GM23338 (cell line): ENCODE measurements around the gene MTMR3. TPM values are rescaled to one million over a fixed set of nuclear protein-coding genes. Genes with fewer than 3 reads are reported as not detected.

Experiments used
- ATAC-seq: fragments of 200-7000 bp; cut with Tn5 transposase; 3 replicates; pipeline ENCODE4 v1.9.1; 2020
- DNase-seq: peaks from one replicate; pipeline ENCODE4 v3.0.0-alpha.2; 2015; ENCODE audit warnings: low spot score
- H2AFZ ChIP-seq: fragments of 200-600 bp; sonication (generic); 2 replicates; pipeline ENCODE4 v1.8.0; 2016; ENCODE audit warnings: antibody characterized with exemption, mild to moderate bottlenecking, moderate library complexity
- H3F3A ChIP-seq: fragments of 200-600 bp; sonication (generic); replicated peaks from 2 replicates; pipeline ENCODE4 v1.8.0; 2017; ENCODE audit warnings: antibody characterized with exemption, mixed run types, low read depth
- H3K27ac ChIP-seq: fragments of 200-600 bp; sonication (generic); 2 replicates; pipeline ENCODE4 v1.6.1; 2016; ENCODE audit warnings: low read depth
- H3K27me3 ChIP-seq: fragments of 200-600 bp; sonication (generic); 2 replicates; pipeline ENCODE4 v1.8.0; 2016; ENCODE audit warnings: mild to moderate bottlenecking, mixed run types, moderate library complexity; ENCODE audit not compliant: insufficient read depth
- H3K36me3 ChIP-seq: fragments of 200-600 bp; sonication (generic); 2 replicates; pipeline ENCODE4 v1.8.0; 2016; ENCODE audit warnings: mild to moderate bottlenecking; ENCODE audit not compliant: insufficient read depth
- H3K4me1 ChIP-seq: fragments of 200-600 bp; sonication (generic); 2 replicates; pipeline ENCODE4 v1.8.0; 2016; ENCODE audit warnings: mild to moderate bottlenecking, moderate library complexity; ENCODE audit not compliant: insufficient read depth
- H3K4me2 ChIP-seq: fragments of 200-600 bp; sonication (generic); 2 replicates; pipeline ENCODE4 v1.7.1; 2017; ENCODE audit warnings: mixed run types
- H3K4me3 ChIP-seq: fragments of 200-600 bp; sonication (generic); 2 replicates; pipeline ENCODE4 v1.6.1; 2016; ENCODE audit warnings: mixed run types
- H3K79me2 ChIP-seq: fragments of 200-600 bp; sonication (generic); replicated peaks from 2 replicates; pipeline ENCODE4 v1.8.0; 2017; ENCODE audit warnings: mild to moderate bottlenecking; ENCODE audit not compliant: insufficient read depth
- H3K9me2 ChIP-seq: fragments of 200-600 bp; sonication (generic); 2 replicates; pipeline ENCODE4 v1.8.0; 2017; ENCODE audit not compliant: insufficient read depth
- H4K20me1 ChIP-seq: fragments of 200-600 bp; sonication (generic); replicated peaks from 2 replicates; pipeline ENCODE4 v1.8.0; 2017; ENCODE audit warnings: mild to moderate bottlenecking; ENCODE audit not compliant: insufficient read depth
- H3K27ac Mint-ChIP-seq: 2 replicates; pipeline ENCODE4 v1.8.0; 2020; ENCODE audit warnings: inconsistent platforms, mild to moderate bottlenecking, moderate library complexity, mixed read lengths
- H3K27me3 Mint-ChIP-seq: 3 replicates; pipeline ENCODE4 v1.8.0; 2022; ENCODE audit warnings: low read depth, mild to moderate bottlenecking, moderate library complexity, mixed read lengths, inconsistent platforms; ENCODE audit not compliant: insufficient read depth, poor library complexity
- H3K36me3 Mint-ChIP-seq: 3 replicates; pipeline ENCODE4 v1.8.0; 2021; ENCODE audit warnings: low read depth, mild to moderate bottlenecking, inconsistent platforms, moderate library complexity, mixed read lengths
- H3K4me1 Mint-ChIP-seq: 3 replicates; pipeline ENCODE4 v1.8.0; 2020; ENCODE audit warnings: mild to moderate bottlenecking, inconsistent platforms, mixed read lengths
- H3K4me3 Mint-ChIP-seq: 3 replicates; pipeline ENCODE4 v1.8.0; 2021; ENCODE audit warnings: moderate library complexity, mild to moderate bottlenecking, inconsistent platforms, mixed read lengths
- H3K9me3 Mint-ChIP-seq: 3 replicates; pipeline ENCODE4 v1.8.0; 2020; ENCODE audit warnings: moderate library complexity, mild to moderate bottlenecking, inconsistent platforms, mixed read lengths
- EZH2 ChIP-seq: fragments of 200-600 bp; sonication (generic); IDR thresholded peaks from one replicate; pipeline ENCODE4 v1.8.0; 2017; ENCODE audit warnings: antibody characterized with exemption, mild to moderate bottlenecking, low read depth; ENCODE audit not compliant: unreplicated experiment
- EZH2phosphoT487 ChIP-seq: fragments of 200-600 bp; sonication (generic); IDR thresholded peaks from one replicate; pipeline ENCODE4 v1.8.1; 2018; ENCODE audit warnings: antibody characterized with exemption; ENCODE audit not compliant: unreplicated experiment
- JUNB ChIP-seq: IDR thresholded peaks from one replicate; pipeline ENCODE4 v1.6.1; 2016; ENCODE audit warnings: antibody characterized with exemption; ENCODE audit not compliant: unreplicated experiment
- ZNF114 ChIP-seq: fragments of 250-450 bp; sonication (Bioruptor Pico); IDR thresholded peaks from 2 replicates; pipeline ENCODE4 v1.5.0; 2020; ENCODE audit warnings: mild to moderate bottlenecking, moderate library complexity
- ZNF331 ChIP-seq: fragments of 250-450 bp; sonication (Bioruptor Pico); IDR thresholded peaks from 2 replicates; pipeline ENCODE4 v1.5.0; 2020; ENCODE audit warnings: low read depth, mild to moderate bottlenecking, moderate library complexity
- polyA plus RNA-seq: library from polyadenylated mRNA; unstranded; fragments of >200 nt; fragmentation: Nextera tagmentation; extraction: Ambion mirVana; gene quantifications from 2 replicates; pipeline ENCODE4 v1.2.1, GENCODE V29; 2016
- total RNA-seq: library from RNA; depleted of rRNA; stranded (reverse); fragments of >200 nt; shearing (Covaris generic); gene quantifications from 2 replicates; pipeline ENCODE4 v1.2.3, GENCODE V29; 2014
- TF ChIP-seq, protein P1 (sequence below): fragments of 250-450 bp; sonication (Bioruptor Pico); IDR thresholded peaks from 2 replicates; pipeline ENCODE4 v1.5.0; 2020; ENCODE audit warnings: mild to moderate bottlenecking, moderate library complexity
- TF ChIP-seq, protein P2 (sequence below): IDR thresholded peaks from one replicate; pipeline ENCODE4 v1.6.1; 2018; ENCODE audit warnings: antibody characterized with exemption; ENCODE audit not compliant: unreplicated experiment
- TF ChIP-seq, protein P3 (sequence below), 2 experiments: fragments of 200-600 bp in 1 of 2; sonication (generic) in 1 of 2; conservative IDR thresholded peaks; 2 replicates each; pipeline versions ENCODE4 v1.5.1 to v1.6.1; 2016 to 2017; ENCODE audit warnings: antibody characterized with exemption in 2 of 2, low read depth in 2 of 2, mild to moderate bottlenecking in 2 of 2, moderate library complexity in 1 of 2

MTMR3 gene
- total and polyA plus RNA-seq, 2 experiments from 2014 or later = 5.2 to 27.4 TPM

DNA sequence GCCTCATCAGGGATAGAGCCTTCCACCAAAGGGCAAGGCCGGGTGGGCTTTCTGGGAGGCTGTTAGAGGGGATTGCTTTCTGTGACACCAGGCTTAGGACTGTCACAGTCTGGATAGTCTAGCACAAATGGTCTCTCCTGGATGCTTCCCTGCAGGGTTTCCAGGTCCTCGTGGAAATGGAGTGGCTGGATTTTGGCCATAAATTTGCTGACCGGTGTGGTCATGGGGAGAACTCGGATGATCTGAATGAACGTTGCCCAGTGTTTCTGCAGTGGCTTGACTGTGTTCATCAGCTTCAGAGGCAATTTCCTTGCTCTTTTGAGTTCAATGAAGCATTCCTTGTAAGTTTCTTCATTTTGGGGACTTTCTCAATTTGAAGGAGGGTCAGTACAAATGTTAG lies 130.2 kb downstream of the MTMR3 start (continued):
- TF ChIP-seq, protein P1, sequence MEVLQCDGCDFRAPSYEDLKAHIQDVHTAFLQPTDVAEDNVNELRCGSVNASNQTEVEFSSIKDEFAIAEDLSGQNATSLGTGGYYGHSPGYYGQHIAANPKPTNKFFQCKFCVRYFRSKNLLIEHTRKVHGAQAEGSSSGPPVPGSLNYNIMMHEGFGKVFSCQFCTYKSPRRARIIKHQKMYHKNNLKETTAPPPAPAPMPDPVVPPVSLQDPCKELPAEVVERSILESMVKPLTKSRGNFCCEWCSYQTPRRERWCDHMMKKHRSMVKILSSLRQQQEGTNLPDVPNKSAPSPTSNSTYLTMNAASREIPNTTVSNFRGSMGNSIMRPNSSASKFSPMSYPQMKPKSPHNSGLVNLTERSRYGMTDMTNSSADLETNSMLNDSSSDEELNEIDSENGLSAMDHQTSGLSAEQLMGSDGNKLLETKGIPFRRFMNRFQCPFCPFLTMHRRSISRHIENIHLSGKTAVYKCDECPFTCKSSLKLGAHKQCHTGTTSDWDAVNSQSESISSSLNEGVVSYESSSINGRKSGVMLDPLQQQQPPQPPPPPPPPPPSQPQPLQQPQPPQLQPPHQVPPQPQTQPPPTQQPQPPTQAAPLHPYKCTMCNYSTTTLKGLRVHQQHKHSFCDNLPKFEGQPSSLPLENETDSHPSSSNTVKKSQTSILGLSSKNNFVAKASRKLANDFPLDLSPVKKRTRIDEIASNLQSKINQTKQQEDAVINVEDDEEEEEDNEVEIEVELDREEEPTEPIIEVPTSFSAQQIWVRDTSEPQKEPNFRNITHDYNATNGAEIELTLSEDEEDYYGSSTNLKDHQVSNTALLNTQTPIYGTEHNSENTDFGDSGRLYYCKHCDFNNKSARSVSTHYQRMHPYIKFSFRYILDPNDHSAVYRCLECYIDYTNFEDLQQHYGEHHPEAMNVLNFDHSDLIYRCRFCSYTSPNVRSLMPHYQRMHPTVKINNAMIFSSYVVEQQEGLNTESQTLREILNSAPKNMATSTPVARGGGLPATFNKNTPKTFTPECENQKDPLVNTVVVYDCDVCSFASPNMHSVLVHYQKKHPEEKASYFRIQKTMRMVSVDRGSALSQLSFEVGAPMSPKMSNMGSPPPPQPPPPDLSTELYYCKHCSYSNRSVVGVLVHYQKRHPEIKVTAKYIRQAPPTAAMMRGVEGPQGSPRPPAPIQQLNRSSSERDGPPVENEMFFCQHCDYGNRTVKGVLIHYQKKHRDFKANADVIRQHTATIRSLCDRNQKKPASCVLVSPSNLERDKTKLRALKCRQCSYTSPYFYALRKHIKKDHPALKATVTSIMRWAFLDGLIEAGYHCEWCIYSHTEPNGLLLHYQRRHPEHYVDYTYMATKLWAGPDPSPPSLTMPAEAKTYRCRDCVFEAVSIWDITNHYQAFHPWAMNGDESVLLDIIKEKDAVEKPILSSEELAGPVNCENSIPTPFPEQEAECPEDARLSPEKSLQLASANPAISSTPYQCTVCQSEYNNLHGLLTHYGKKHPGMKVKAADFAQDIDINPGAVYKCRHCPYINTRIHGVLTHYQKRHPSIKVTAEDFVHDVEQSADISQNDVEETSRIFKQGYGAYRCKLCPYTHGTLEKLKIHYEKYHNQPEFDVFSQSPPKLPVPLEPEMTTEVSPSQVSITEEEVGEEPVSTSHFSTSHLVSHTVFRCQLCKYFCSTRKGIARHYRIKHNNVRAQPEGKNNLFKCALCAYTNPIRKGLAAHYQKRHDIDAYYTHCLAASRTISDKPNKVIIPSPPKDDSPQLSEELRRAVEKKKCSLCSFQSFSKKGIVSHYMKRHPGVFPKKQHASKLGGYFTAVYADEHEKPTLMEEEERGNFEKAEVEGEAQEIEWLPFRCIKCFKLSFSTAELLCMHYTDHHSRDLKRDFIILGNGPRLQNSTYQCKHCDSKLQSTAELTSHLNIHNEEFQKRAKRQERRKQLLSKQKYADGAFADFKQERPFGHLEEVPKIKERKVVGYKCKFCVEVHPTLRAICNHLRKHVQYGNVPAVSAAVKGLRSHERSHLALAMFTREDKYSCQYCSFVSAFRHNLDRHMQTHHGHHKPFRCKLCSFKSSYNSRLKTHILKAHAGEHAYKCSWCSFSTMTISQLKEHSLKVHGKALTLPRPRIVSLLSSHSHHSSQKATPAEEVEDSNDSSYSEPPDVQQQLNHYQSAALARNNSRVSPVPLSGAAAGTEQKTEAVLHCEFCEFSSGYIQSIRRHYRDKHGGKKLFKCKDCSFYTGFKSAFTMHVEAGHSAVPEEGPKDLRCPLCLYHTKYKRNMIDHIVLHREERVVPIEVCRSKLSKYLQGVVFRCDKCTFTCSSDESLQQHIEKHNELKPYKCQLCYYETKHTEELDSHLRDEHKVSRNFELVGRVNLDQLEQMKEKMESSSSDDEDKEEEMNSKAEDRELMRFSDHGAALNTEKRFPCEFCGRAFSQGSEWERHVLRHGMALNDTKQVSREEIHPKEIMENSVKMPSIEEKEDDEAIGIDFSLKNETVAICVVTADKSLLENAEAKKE (CRISPR knock-in tag) = no peak
- TF ChIP-seq, protein P2, sequence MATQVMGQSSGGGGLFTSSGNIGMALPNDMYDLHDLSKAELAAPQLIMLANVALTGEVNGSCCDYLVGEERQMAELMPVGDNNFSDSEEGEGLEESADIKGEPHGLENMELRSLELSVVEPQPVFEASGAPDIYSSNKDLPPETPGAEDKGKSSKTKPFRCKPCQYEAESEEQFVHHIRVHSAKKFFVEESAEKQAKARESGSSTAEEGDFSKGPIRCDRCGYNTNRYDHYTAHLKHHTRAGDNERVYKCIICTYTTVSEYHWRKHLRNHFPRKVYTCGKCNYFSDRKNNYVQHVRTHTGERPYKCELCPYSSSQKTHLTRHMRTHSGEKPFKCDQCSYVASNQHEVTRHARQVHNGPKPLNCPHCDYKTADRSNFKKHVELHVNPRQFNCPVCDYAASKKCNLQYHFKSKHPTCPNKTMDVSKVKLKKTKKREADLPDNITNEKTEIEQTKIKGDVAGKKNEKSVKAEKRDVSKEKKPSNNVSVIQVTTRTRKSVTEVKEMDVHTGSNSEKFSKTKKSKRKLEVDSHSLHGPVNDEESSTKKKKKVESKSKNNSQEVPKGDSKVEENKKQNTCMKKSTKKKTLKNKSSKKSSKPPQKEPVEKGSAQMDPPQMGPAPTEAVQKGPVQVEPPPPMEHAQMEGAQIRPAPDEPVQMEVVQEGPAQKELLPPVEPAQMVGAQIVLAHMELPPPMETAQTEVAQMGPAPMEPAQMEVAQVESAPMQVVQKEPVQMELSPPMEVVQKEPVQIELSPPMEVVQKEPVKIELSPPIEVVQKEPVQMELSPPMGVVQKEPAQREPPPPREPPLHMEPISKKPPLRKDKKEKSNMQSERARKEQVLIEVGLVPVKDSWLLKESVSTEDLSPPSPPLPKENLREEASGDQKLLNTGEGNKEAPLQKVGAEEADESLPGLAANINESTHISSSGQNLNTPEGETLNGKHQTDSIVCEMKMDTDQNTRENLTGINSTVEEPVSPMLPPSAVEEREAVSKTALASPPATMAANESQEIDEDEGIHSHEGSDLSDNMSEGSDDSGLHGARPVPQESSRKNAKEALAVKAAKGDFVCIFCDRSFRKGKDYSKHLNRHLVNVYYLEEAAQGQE = no peak
- TF ChIP-seq JUNB (no peak), EZH2phosphoT487 (no peak)

DNA sequence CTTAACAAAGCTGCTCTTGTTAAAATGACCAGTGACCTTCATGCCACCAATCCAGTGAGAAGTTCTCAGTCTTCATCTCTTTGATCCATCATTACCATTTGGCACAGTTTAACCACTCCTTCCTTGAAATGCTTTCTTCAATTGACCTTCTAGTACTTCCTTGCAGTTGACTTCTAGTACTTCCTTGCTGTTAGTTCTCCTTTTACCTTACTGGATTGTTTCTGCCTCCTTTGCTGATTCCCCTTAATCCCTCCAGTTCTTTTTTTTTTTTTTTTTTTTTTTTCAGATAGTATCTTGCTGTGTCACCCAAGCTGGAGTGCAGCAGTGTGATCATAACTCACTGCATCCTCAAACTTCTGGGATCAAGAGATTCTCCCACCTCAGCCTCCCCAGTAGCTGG lies 131.3 kb downstream of the MTMR3 start:
- H3F3A ChIP-seq = no peaks in the 10 kb centered on the region
- no peaks in the 10 kb centered on the region for H3K79me2 ChIP-seq
- no peak overlapping the region for H3K27ac Mint-ChIP-seq
- H2AFZ ChIP-seq = no peak overlapping the region
- H3K9me2 ChIP-seq = no peaks in the 10 kb centered on the region
- DNase-seq (no peak), ATAC-seq (no peak)
- H3K4me1 Mint-ChIP-seq = no peaks in the 10 kb centered on the region
- no peak overlapping the region for H3K4me3 ChIP-seq
- H3K27ac ChIP-seq = no peak overlapping the region
- H3K36me3 Mint-ChIP-seq = peaks cover 20% of the 10 kb centered on the region
- no peaks in the 10 kb centered on the region for H3K9me3 Mint-ChIP-seq
- H3K27me3 Mint-ChIP-seq = no peaks in the 10 kb centered on the region
- H3K4me3 Mint-ChIP-seq = no peak overlapping the region
- no peaks in the 10 kb centered on the region; the same call in 1 of the 2 replicates for H3K36me3 ChIP-seq
- no peaks in the 10 kb centered on the region; the same call in 1 of the 2 replicates for H4K20me1 ChIP-seq
- H3K27me3 ChIP-seq = no peaks in the 10 kb centered on the region
- H3K4me2 ChIP-seq = no peak overlapping the region
- H3K4me1 ChIP-seq = no peaks in the 10 kb centered on the region
- TF ChIP-seq, protein P3, sequence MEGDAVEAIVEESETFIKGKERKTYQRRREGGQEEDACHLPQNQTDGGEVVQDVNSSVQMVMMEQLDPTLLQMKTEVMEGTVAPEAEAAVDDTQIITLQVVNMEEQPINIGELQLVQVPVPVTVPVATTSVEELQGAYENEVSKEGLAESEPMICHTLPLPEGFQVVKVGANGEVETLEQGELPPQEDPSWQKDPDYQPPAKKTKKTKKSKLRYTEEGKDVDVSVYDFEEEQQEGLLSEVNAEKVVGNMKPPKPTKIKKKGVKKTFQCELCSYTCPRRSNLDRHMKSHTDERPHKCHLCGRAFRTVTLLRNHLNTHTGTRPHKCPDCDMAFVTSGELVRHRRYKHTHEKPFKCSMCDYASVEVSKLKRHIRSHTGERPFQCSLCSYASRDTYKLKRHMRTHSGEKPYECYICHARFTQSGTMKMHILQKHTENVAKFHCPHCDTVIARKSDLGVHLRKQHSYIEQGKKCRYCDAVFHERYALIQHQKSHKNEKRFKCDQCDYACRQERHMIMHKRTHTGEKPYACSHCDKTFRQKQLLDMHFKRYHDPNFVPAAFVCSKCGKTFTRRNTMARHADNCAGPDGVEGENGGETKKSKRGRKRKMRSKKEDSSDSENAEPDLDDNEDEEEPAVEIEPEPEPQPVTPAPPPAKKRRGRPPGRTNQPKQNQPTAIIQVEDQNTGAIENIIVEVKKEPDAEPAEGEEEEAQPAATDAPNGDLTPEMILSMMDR (conservative IDR thresholded peaks at IDR 0.05; ENCODE audit: low read depth in 2 of 2) = no peak
- TF ChIP-seq ZNF114 (no peak), EZH2 (no peak), EZH2phosphoT487 (no peak), JUNB (no peak), ZNF331 (CRISPR knock-in tag) (no peak)
